Activated CD4-positive, alpha-beta T cell treated with anti-CD3 and anti-CD28 coated beads, Interleukin-2, amount 50 U/mL, for 4 hours (primary cell): Measurements from ENCODE around the gene PTGFRN.
A peak's percentile ranks its signal among the peaks of the same experiment; 100 is the strongest.
"Not testable (repeated sequence)": the region's sequence is repeated elsewhere in the genome, so short reads cannot be mapped to it uniquely, and the experiment has no call there.

Source experiments
- DNase-seq, 2 experiments: peaks; one replicate each; pipeline ENCODE4 v3.0.0-alpha.2; 2020

Gene PTGFRN

GRCh38 chr1:116909512-116910378, at the start of gene PTGFRN:
Gene PTGFRN, plus strand, starts transcription at chr1:116909916. Its CDS starts 288 bp downstream, at chr1:116910204.
- peak in 1 of 2 experiments; percentile 17 for DNase-seq

GRCh38 chr1:116860167-116860566, 49.5 kb upstream of the PTGFRN start:
- DNase-seq = not testable (repeated sequence)

GRCh38 chr1:116861137-116861536, 48.6 kb upstream of the PTGFRN start:
- no peak for DNase-seq

- not testable (repeated sequence) for DNase-seq
Measured at GRCh38 chr1:116863031-116863430, 46.7 kb upstream of the PTGFRN start.

GRCh38 chr1:116866478-116866877, 43.2 kb upstream of the PTGFRN start:
- DNase-seq = not testable (repeated sequence)

- DNase-seq = no peak
Measured at GRCh38 chr1:116868385-116868784, 41.3 kb upstream of the PTGFRN start.

GRCh38 chr1:116869611-116870010, 40.1 kb upstream of the PTGFRN start:
- DNase-seq = no peak

- DNase-seq = no peak
Measured at GRCh38 chr1:116870300-116870699, 39.4 kb upstream of the PTGFRN start.

GRCh38 chr1:116871779-116872146, 38.0 kb upstream of the PTGFRN start:
- no peak for DNase-seq

GRCh38 chr1:116873680-116874271, 35.9 kb upstream of the PTGFRN start:
- no peak for DNase-seq

GRCh38 chr1:116874733-116875249, 34.9 kb upstream of the PTGFRN start:
- DNase-seq = no peak

GRCh38 chr1:116875391-116875790, 34.3 kb upstream of the PTGFRN start:
- DNase-seq = no peak

GRCh38 chr1:116875946-116876345, 33.8 kb upstream of the PTGFRN start:
- DNase-seq = not testable (repeated sequence)

GRCh38 chr1:116877141-116877818, 32.4 kb upstream of the PTGFRN start:
- no peak for DNase-seq

GRCh38 chr1:116878804-116879477, 30.8 kb upstream of the PTGFRN start:
- no peak for DNase-seq

GRCh38 chr1:116879478-116880133, 30.1 kb upstream of the PTGFRN start:
- DNase-seq = no peak

- no peak for DNase-seq
Measured at GRCh38 chr1:116880917-116881316, 28.8 kb upstream of the PTGFRN start.

GRCh38 chr1:116881879-116882520, 27.7 kb upstream of the PTGFRN start:
- no peak for DNase-seq

GRCh38 chr1:116882866-116883265, 26.9 kb upstream of the PTGFRN start:
- no peak for DNase-seq

- DNase-seq = no peak
Measured at GRCh38 chr1:116886291-116886878, 23.3 kb upstream of the PTGFRN start.

GRCh38 chr1:116887212-116887611, 22.5 kb upstream of the PTGFRN start:
- DNase-seq = no peak
